Left lung (tissue), 10 donors: ENCODE data around the gene SLC28A3. TPM values are rescaled to one million over a fixed set of nuclear protein-coding genes. Genes with fewer than 3 reads are reported as not detected.

Experiments used
- ATAC-seq: fragments of 200-7000 bp; cut with Tn5 transposase; one replicate; pipeline ENCODE4 v1.9.1; 2020; ENCODE audit warnings: moderate library complexity
- DNase-seq, 4 donors: peaks; one replicate each; pipeline ENCODE4 v3.0.0-alpha.2; 2013 to 2020
- H3K27ac ChIP-seq, 2 donors: fragments of 200-600 bp; sonication (generic) in 1 of 2; one replicate each; pipeline versions ENCODE4 v1.5.0 to v1.8.0; 2020 to 2021
- H3K27me3 ChIP-seq, 2 donors: fragments of 200-600 bp; sonication (generic) in 1 of 2; one replicate each; pipeline versions ENCODE4 v1.5.0 to v1.8.0; 2020 to 2021
- H3K36me3 ChIP-seq, 2 donors: fragments of 200-600 bp; sonication (generic) in 1 of 2; one replicate each; pipeline versions ENCODE4 v1.5.0 to v1.8.0; 2020 to 2021
- H3K4me1 ChIP-seq, 2 donors: fragments of 200-600 bp; one replicate each; pipeline ENCODE4 v1.8.0; 2021
- H3K4me3 ChIP-seq, 2 donors: fragments of 200-600 bp; sonication (generic) in 1 of 2; one replicate each; pipeline versions ENCODE4 v1.5.0 to v1.8.0; 2020 to 2021; ENCODE audit warnings: mild to moderate bottlenecking in 1 of 2
- H3K9me3 ChIP-seq, 2 donors: fragments of 200-600 bp; sonication (generic) in 1 of 2; one replicate each; pipeline versions ENCODE4 v1.5.0 to v1.8.0; 2020 to 2021
- CTCF ChIP-seq, 2 donors: fragments of 200-600 bp; sonication (generic) in 1 of 2; IDR thresholded peaks; one replicate each; pipeline versions ENCODE4 v1.5.0 to v1.8.0; 2021; ENCODE audit warnings: antibody characterized with exemption in 2 of 2
- intact Hi-C, 2 donors: fragments of 100-400 bp; cut with DNase I; formaldehyde crosslinking; loops; one replicate each; pipeline versions ENCODE4 v1.11.2 to v1.14.2; 2022
- polyA plus RNA-seq, 6 donors: library from polyadenylated mRNA; unstranded; fragments of 120-200 nt; gene quantifications; one replicate each; pipeline ENCODE4 v1.2.1, GENCODE V29; 2013; ENCODE audit not compliant: insufficient read length in 6 of 6
- total RNA-seq, 2 donors: library from RNA; stranded (reverse); fragmentation: NEBNext Ultra II Directional; extraction: Animal tissue kit (Norgen Biotek cat#: 25700); gene quantifications; one replicate each; pipeline ENCODE4 v1.2.1, GENCODE V29; 2021
- donor health status: DM: no; HTN: yes; CAD: no.
- donor health status: DM: no; HTN: no; CAD: no.

SLC28A3 gene
- total and polyA plus RNA-seq, 8 donors, result 0.23 to 1.5 (median 0.30) TPM

DNA sequence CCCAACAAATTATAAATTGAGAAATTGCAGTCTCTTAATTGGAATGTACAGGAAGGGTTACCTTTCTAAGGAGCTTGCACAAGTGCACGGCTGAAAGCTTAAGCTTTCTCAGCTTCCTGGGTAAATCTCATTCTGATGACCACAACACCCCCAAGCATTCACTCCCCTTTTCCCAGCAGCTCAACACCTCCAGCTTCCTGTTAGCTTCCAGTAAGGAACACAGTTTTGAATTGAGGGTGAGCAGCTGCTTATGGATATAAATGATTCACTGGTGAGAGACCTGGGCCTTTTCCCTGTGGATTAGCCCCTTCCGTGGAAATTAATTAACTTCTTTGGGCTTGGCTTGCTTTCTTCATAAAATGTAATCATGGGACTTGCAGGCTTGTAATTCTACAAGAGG is 101.2 kb downstream of the SLC28A3 start:
- intact Hi-C loops, result no loop called here
- Histone ChIP-seq H3K36me3 (no peaks in the 10 kb centered on the region), H3K4me1 (no peaks in the 10 kb centered on the region), H3K9me3 (no peaks in the 10 kb centered on the region), H3K27ac (no peak overlapping the region), H3K4me3 (no peak overlapping the region), H3K27me3 (no peaks in the 10 kb centered on the region)
- no peak for ATAC-seq
- no peak for TF ChIP-seq CTCF (IDR thresholded peaks at IDR 0.05)
- DNase-seq, result no peak

GRCh38 chr9:84238652-84239051 is 101.9 kb downstream of the SLC28A3 start:
- Histone ChIP-seq H3K9me3 (no peaks in the 10 kb centered on the region), H3K4me3 (no peak overlapping the region), H3K4me1 (no peaks in the 10 kb centered on the region), H3K36me3 (no peaks in the 10 kb centered on the region), H3K27me3 (no peaks in the 10 kb centered on the region), H3K27ac (no peak overlapping the region)
- intact Hi-C loops, result no loop called here
- DNase-seq (no peak), ATAC-seq (no peak)
- TF ChIP-seq CTCF (IDR thresholded peaks at IDR 0.05), result no peak

GRCh38 chr9:84235511-84235910 is 105.0 kb downstream of the SLC28A3 start:
- intact Hi-C loops, result no loop called here
- Histone ChIP-seq H3K4me3 (no peak overlapping the region), H3K27ac (no peak overlapping the region), H3K4me1 (no peaks in the 10 kb centered on the region), H3K36me3 (no peaks in the 10 kb centered on the region), H3K9me3 (no peaks in the 10 kb centered on the region), H3K27me3 (no peaks in the 10 kb centered on the region)
- no peak for ATAC-seq
- TF ChIP-seq CTCF (IDR thresholded peaks at IDR 0.05), result no peak
- DNase-seq, result no peak

GRCh38 chr9:84230355-84231145 is 110.0 kb downstream of the SLC28A3 start:
- Histone ChIP-seq H3K9me3 (no peaks in the 10 kb centered on the region), H3K4me1 (no peaks in the 10 kb centered on the region), H3K27ac (no peak overlapping the region), H3K27me3 (no peaks in the 10 kb centered on the region), H3K4me3 (no peak overlapping the region), H3K36me3 (no peaks in the 10 kb centered on the region)
- ATAC-seq (no peak), DNase-seq (no peak)
- intact Hi-C loops, result no loop called here
- TF ChIP-seq CTCF (IDR thresholded peaks at IDR 0.05), result no peak

DNA sequence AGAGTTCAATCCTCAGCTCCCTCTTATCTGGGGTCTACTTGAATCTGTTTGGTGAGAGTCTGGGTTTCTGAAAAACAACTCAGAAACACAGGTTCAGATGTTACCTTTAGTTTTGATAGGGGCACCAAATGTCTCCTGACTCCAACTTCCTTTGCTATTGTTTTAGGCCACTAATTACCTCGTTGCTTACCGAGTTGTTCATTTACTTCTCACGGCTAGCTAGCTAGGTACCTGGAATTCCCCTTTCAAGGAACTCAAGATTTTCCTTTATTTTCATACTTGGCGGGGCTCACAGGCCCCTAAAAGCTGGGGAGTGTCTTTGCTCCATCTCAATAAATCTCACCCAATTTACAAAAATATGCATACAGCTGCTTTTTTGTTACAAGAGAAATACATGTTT is 111.4 kb downstream of the SLC28A3 start:
- TF ChIP-seq CTCF (IDR thresholded peaks at IDR 0.05), result no peak
- H3K36me3 ChIP-seq, result no peaks in the 10 kb centered on the region
- H3K9me3 ChIP-seq, result no peaks in the 10 kb centered on the region
- no peak for ATAC-seq
- no peak overlapping the region for H3K27ac ChIP-seq
- intact Hi-C loops, result no loop called here
- no peaks in the 10 kb centered on the region for H3K4me1 ChIP-seq
- H3K4me3 ChIP-seq, result no peak overlapping the region
- H3K27me3 ChIP-seq, result no peaks in the 10 kb centered on the region
- no peak for DNase-seq
